Pancreas (tissue), 10 donors: ENCODE results near the gene RIMBP2. TPM values are rescaled to one million over a fixed set of nuclear protein-coding genes. Genes with fewer than 3 reads are reported as not detected.

Experiments used
- ATAC-seq, 4 donors: fragments of 200-7000 bp; cut with Tn5 transposase; one replicate each; pipeline versions ENCODE4 v1.8.0 to v1.9.1; 2020; ENCODE audit warnings: mild to moderate bottlenecking in 4 of 4, moderate library complexity in 4 of 4
- DNase-seq, 6 donors: peaks; one replicate each; pipeline ENCODE4 v3.0.0-alpha.2; 2020
- FAIRE-seq: peaks from 2 replicates; lab custom pipeline; 2012; peaks lifted over from hg19 to GRCh38; lab: Jason Lieb, UNC
- H3K27ac ChIP-seq, 4 donors: fragments of 200-600 bp; sonication (generic); 1 replicate in 3 of 4; 2 replicates in 1 of 4; pipeline versions ENCODE4 v1.5.0 to v1.8.0; 2020
- H3K27me3 ChIP-seq, 4 donors: fragments of 200-600 bp; one replicate each; pipeline ENCODE4 v1.8.0; 2021
- H3K36me3 ChIP-seq, 3 donors: fragments of 200-600 bp; sonication (generic) in 1 of 3; one replicate each; pipeline versions ENCODE4 v1.5.0 to v1.8.0; 2020 to 2021
- H3K4me1 ChIP-seq, 3 donors: fragments of 200-600 bp; one replicate each; pipeline ENCODE4 v1.8.0; 2021
- H3K4me3 ChIP-seq, 4 donors: fragments of 200-600 bp; sonication (generic) in 2 of 4; one replicate each; pipeline versions ENCODE4 v1.5.0 to v1.8.0; 2020 to 2021
- H3K9me3 ChIP-seq, 4 donors: fragments of 200-600 bp; one replicate each; pipeline ENCODE4 v1.8.0; 2021
- CTCF ChIP-seq, 4 donors: fragments of 200-600 bp; sonication (generic) in 3 of 4; IDR thresholded peaks; one replicate each; pipeline versions ENCODE4 v1.5.0 to v1.8.0; 2021; ENCODE audit warnings: antibody characterized with exemption in 4 of 4
- WGBS, 2 donors: extraction: QIAGEN DNeasy Blood & Tissue Kit; methylation state at CpG; one replicate each; pipeline ENCODE4 v1.1.7; 2013; 5-methylcytosine and 5-hydroxymethylcytosine counted together
- intact Hi-C, 3 donors: fragments of 100-400 bp; cut with DNase I; formaldehyde crosslinking; loops; one replicate each; pipeline versions ENCODE4 v1.11.1 to v1.14.2; 2022
- polyA plus RNA-seq, 2 donors: library from polyadenylated mRNA; stranded (reverse); fragments of 200-250 nt; gene quantifications; one replicate each; pipeline ENCODE4 v1.2.3, GENCODE V29; 2013
- total RNA-seq, 6 donors: library from RNA; stranded (reverse); fragmentation: NEBNext Ultra II Directional in 4 of 6; extraction: Animal tissue kit (Norgen Biotek cat#: 25700) in 4 of 6; gene quantifications; one replicate each; pipeline versions ENCODE4 v1.2.1 to v1.2.4, GENCODE V29; 2021 to 2023
- donor health status: healthy with polysubstance abuse.
- donor health status: DM: no; HTN: no; CAD: no; lungs with moderate emphysema.
- donor health status: DM: no; HTN: no; CAD: no.
- donor health status: control.
- donor health status: control.
- donor health status: Bipolar disorder and iron deficiency.
- donor health status: DM: yes; HTN: yes; CAD: no.
- donor health status: DM: no; HTN: no; CAD: no.
- donor health status: DM: no; HTN: no; CAD: no.
- donor health status: DM: yes; HTN: yes; CAD: no.

Gene RIMBP2
- total and polyA plus RNA-seq, 8 donors: 1.6 to 14.9 (median 3.9) TPM

GRCh38 chr12:130555221-130555620 lies 160.9 kb downstream of the RIMBP2 start:
- Histone ChIP-seq H3K27me3 (no peaks in the 10 kb centered on the region), H3K27ac (no peak overlapping the region), H3K9me3 (no peaks in the 10 kb centered on the region), H3K4me3 (no peak overlapping the region), H3K4me1 (no peaks in the 10 kb centered on the region), H3K36me3 (no peaks in the 10 kb centered on the region)
- WGBS, 2 donors: 42 to 45% methylated on average over 5 of the region's 5 CpGs
- intact Hi-C loops: no loop called here
- no peak for FAIRE-seq
- TF ChIP-seq CTCF (IDR thresholded peaks at IDR 0.05): no peak
- DNase-seq: no peak
- no peak for ATAC-seq

- Histone ChIP-seq H3K4me3 (no peak overlapping the region), H3K27ac (no peak overlapping the region), H3K9me3 (no peaks in the 10 kb centered on the region), H3K4me1 (no peaks in the 10 kb centered on the region), H3K27me3 (no peaks in the 10 kb centered on the region), H3K36me3 (no peaks in the 10 kb centered on the region)
- 51 to 75% methylated on average over 7 of the region's 7 CpGs for whole genome bisulfite sequencing, 2 donors
- no peak for ATAC-seq
- no peak for TF ChIP-seq CTCF (IDR thresholded peaks at IDR 0.05)
- no peak for FAIRE-seq
- DNase-seq: no peak
- intact Hi-C loops: no loop called here
Observed at GRCh38 chr12:130552483-130552996, 163.6 kb downstream of the RIMBP2 start.

GRCh38 chr12:130549361-130549760 lies 166.7 kb downstream of the RIMBP2 start:
- intact Hi-C loops: no loop called here
- ATAC-seq (no peak), DNase-seq (no peak), FAIRE-seq (no peak)
- Histone ChIP-seq H3K4me3 (no peak overlapping the region), H3K27me3 (no peaks in the 10 kb centered on the region), H3K4me1 (no peaks in the 10 kb centered on the region), H3K36me3 (no peaks in the 10 kb centered on the region), H3K27ac (no peak overlapping the region), H3K9me3 (no peaks in the 10 kb centered on the region)
- TF ChIP-seq CTCF (IDR thresholded peaks at IDR 0.05): no peak
- 55 to 62% methylated on average over 3 of the region's 3 CpGs for WGBS, 2 donors

GRCh38 chr12:130547480-130548155 lies 168.5 kb downstream of the RIMBP2 start:
- WGBS, 2 donors: 70 to 81% methylated on average over 13 of the region's 13 CpGs
- Histone ChIP-seq H3K27me3 (no peaks in the 10 kb centered on the region), H3K4me1 (no peaks in the 10 kb centered on the region), H3K27ac (no peak overlapping the region), H3K36me3 (no peaks in the 10 kb centered on the region), H3K4me3 (no peak overlapping the region), H3K9me3 (no peaks in the 10 kb centered on the region)
- ATAC-seq: no peak
- no peak for FAIRE-seq
- DNase-seq: no peak
- intact Hi-C loops: no loop called here
- no peak for TF ChIP-seq CTCF (IDR thresholded peaks at IDR 0.05)

GRCh38 chr12:130546494-130546893 lies 169.6 kb downstream of the RIMBP2 start:
- no peak overlapping the region for H3K27ac ChIP-seq
- DNase-seq (no peak), FAIRE-seq (no peak), ATAC-seq (no peak)
- H3K36me3 ChIP-seq: no peaks in the 10 kb centered on the region
- 73 to 83% methylated on average over 11 of the region's 11 CpGs for WGBS, 2 donors
- no peaks in the 10 kb centered on the region for H3K27me3 ChIP-seq
- intact Hi-C loops: no loop called here
- no peaks in the 10 kb centered on the region for H3K9me3 ChIP-seq
- no peak for TF ChIP-seq CTCF (IDR thresholded peaks at IDR 0.05)
- H3K4me3 ChIP-seq: no peak overlapping the region
- no peaks in the 10 kb centered on the region for H3K4me1 ChIP-seq
